Stimulated activated CD8-positive, alpha-beta memory T cell treated with anti-CD3 and anti-CD28 coated beads, Interleukin-7, amount 100 ng/mL, for 48 hours (primary cell): ENCODE data around the gene TRAPPC12.
"Not testable (repeated sequence)": the region's sequence is repeated elsewhere in the genome, so short reads cannot be mapped to it uniquely, and the experiment has no call there.

ENCODE experiments used
- DNase-seq, 2 donors: peaks; one replicate each; pipeline ENCODE4 v3.0.0-alpha.2; 2020; ENCODE audit warnings: low read depth in 1 of 2; ENCODE audit errors: extremely low read depth in 1 of 2

Gene TRAPPC12

GRCh38 chr2:3483227-3483985 is 103.9 kb downstream of the TRAPPC12 start:
- no peak for DNase-seq

DNA sequence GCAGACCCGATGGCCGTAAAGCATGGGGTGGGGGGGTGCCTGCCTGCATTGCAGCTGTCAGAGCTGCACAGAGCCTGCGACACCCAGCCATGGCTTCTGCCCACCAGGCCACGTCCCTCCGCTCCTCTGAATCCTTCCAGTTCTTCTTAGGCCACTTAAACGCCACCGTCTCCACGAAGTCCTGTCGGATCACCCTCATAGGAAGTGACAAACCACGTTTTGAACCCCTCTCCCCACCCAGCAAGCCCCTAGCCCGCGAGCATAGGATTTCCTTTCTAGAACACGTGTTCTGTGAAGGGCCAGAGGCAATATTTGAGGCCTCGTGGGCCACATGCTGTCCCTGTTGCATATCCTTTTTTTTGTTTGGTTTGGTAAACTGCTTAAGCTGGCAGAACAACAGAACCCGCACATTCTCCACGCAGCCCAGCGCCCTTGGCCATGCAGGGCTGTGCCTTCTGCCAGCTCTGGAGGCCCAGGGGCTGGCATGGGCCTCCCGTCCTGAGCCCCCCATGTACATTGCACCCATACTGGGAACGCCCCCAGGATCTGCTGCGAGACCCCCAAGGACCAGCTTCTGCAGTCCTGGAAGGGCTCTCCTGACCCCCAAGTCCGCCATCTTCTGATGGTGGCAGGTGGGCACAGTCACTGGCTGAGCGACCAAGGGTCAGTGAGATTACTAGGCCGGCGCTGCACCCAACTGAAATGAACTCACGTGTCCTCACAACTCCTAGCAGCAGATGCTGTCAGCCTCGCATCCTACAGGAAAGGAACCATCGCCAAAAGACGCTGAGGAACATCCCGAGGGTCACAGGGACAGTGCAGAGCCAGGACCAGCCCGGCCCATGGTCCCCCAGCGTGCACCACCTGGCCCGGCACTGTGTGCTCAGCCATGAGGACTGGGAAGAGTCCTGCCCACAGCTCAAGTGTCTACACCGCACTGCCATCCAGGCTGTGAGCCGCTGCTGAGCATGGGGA is 104.8 kb downstream of the TRAPPC12 start:
- DNase-seq: no peak

DNA sequence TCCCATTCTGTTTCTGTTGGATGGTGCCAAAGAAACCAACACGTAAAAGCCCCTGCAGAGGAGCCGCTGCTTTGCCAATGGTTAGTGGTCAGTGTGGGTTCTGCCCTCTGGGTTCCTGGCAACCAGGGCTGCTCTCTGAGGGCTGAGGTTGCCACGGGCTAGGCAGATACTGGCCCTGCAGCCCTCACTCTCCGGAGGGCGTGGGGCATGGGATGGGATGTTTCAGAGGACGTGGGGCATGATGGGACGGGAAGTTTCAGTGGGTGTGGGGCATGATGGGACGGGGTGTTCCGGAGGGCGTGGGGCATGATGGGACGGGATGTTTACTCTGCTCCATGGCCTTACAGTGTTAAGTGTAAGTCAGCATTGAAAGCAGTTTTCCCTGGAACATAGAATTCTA is 105.7 kb downstream of the TRAPPC12 start:
- DNase-seq: no peak

DNA sequence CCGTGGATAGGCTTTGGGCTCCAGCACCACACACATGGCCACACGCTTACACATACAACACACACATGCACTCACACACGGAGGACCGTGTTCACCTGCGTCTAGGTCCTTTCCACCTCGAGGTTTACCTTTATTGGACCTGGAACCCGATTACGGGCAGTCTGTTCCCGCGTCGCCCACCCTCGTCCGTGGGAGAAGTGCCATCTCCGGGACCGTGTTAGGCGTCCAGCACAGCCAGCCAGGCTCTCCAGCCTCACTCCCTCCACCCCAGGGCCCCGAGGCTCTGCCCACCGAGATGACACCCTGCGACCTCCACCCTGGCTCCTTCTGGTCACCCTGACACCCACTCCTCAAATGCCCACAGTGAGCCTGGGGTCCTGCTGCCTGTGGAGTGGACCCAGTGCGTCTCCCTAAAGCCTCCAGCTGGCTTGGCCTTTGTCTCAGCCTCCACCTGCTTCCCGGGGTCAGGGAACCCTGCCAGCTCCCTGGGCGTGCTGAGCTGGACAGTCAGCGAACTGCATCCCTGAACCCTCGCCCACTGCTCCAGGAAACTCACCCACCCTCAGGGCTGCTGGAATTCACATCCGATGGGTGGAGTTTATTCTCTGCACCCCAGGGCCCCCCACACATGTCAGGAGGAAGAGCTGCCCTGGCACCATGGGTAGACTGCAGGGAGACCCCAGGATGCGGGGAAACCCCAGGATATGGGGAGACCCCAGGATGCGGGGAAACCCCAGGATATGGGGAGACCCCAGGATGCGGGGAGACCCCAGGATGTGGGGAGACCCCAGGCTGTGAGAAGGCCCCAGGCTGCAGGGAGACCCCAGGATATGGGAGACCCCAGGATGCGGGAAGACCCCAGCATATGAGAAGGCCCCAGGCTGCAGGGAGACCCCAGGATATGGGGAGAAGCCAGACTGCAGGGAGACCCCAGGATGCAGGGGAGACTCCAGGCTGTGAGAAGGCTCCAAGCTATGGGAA is 106.8 kb downstream of the TRAPPC12 start:
- no peak for DNase-seq

DNA sequence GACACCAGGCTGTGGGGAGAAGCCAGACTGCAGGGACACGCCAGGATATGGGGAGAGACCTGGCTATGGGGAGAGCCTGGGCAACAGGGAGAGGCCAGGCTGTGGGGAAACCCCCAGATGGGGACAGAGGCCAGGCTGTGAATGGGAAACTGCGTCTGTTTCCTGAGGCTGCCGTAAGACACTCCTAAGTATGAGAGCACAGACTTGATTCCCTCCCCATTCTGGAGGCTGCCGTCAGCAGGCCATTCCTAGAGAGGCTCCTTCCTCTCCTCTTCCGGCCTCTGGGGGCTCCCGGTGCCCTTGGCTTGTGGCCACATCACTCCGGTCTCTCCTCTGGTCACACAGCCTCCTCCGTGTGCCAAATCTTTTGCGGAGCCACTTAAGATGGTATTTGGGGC is 107.5 kb downstream of the TRAPPC12 start:
- no peak for DNase-seq

GRCh38 chr2:3487432-3487831 is 107.9 kb downstream of the TRAPPC12 start:
- no peak for DNase-seq

- no peak for DNase-seq
These were observed 108.6 kb downstream of the TRAPPC12 start for GRCh38 chr2:3488061-3488531.

DNA sequence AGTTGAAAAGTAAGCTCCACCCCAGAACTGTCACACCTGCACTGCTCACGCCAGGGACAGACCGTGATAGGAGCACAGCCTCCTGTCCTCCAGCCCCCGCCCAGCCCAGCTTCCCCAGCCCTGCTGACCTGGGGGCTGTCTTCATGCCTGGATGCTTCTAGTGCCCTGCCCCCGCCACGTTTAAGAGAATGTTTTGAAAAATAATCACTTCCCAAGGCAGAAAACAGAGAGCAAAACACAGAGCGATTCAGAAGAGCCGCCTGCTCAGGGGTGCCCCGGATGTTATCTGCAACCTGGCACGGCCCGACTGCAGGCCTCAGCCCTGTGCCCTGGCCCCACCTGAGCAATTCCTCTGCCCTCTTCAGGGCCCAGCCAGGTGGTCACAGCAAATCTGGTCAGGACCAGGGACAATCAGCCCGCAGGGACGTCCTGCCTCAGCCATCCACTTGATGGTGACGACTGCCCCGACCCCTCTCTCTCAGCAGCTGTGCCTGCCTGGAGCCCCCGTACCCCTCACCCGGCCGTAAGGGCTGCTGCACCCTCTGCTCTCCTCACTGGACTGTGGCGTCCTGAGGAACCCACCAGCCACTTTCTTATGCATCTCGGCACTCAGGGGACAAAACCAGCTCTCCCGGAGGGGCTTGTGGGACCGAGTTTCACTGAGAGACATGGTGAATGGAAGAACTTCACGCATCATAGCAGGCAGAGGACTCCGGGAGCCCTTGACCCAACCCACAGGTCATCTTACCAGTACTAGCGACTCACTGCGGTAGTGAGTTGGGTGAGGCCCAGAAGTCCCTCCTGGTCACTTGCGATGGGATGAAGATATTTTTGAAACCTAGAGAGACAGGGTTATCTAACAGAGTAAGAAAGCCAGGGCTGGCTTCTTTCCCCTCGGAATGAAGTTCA is 109.6 kb downstream of the TRAPPC12 start:
- no peak for DNase-seq

DNA sequence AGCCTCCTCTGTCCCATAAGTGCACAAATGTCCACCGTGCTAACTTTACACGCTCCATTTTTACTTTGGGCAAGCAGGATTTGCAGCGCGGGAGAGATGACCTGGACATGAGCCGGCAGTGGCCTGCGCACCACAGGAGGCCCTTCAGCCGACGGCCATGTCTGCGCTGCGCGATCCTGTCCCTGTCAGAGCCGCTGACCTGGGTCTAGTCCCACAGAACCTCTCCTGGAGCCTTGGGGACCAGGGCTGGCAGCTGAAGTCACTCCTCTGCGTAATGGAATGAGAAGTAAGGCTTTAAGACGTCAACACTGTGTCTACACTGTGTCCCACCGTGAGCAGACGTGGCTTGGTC is 110.2 kb downstream of the TRAPPC12 start:
- no peak for DNase-seq

DNA sequence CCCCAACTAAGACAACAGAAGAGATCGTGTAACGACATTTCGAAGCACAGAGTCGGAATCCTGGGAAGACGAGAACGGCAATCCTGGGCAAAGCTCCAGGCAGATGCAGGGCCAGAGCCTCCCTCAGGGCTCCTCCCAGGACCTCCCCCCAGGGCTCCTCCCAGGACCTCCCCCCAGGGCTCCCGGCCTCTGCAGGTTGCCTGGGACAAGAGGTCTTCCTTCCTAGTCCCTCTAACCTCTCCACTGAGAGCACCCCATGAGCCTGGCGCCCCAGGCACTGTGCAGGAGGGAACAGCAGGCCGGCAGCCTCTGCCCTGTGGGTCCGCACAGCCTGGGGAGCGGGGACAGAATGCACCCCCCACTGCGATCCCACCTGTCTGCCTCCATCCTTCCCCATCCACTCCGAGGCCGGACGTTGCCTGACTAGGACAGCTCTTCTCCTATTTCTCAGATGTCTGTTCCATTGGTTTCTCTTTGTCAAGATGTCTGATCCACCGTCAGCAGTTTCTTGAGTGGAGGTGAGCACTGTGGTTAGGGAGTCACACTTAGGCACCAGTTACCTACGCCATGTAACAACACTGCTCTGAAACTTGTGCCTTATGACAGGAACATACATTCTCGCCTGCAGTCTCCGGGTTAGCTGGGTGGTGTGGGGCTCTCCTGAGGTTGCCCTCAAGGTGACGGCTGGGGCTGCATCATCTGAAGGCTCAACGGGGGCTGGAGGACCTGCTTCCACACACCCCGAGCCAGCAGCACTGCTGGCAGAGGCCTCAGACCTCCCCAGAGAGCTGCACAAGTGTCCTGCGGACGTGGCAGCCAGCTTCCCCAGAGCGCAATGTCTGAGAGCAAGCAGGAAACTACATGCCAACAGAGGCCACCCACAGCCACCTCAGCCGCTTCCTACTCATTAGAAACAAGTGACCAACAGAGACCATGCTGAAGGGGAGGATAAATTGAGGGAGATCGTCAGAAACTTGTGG is 111.0 kb downstream of the TRAPPC12 start:
- DNase-seq: no peak

DNA sequence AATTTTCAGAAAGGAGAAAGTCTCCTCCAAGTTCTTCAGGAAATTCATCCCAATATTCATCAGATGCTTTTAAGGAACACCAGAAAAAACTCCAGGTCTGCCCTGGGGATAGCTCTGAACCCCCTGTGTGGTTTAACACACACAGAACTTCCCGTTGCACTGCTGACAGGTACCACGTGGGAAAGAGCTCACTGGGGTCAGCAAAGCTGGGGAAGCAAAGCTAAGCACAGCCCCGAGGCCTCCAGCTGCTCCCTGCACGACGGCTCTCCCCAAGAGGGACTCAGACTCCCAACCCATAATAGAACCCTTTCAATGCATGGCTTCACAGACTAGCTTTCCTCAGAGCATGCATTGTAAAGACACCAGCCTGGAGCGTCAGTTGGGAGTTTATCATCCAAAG is 111.8 kb downstream of the TRAPPC12 start:
- DNase-seq: no peak

- DNase-seq: no peak
These were observed 112.4 kb downstream of the TRAPPC12 start for GRCh38 chr2:3491716-3492474.

DNA sequence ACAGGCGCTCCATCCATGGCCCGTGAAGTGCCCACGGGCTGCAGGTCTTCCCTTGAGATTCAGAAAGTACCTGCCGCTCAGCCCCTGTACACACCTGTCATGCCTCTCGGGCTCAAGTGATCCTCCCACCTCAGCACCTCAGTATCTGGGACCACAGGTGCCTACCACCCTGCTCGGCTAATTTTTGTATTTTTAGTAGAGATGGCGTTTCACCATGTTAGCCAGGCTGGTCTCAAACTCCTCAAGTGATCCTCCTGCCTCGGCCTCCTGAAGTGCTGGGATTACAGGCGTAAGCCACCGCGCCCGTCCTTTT is 112.9 kb downstream of the TRAPPC12 start:
- DNase-seq: not testable (repeated sequence)

DNA sequence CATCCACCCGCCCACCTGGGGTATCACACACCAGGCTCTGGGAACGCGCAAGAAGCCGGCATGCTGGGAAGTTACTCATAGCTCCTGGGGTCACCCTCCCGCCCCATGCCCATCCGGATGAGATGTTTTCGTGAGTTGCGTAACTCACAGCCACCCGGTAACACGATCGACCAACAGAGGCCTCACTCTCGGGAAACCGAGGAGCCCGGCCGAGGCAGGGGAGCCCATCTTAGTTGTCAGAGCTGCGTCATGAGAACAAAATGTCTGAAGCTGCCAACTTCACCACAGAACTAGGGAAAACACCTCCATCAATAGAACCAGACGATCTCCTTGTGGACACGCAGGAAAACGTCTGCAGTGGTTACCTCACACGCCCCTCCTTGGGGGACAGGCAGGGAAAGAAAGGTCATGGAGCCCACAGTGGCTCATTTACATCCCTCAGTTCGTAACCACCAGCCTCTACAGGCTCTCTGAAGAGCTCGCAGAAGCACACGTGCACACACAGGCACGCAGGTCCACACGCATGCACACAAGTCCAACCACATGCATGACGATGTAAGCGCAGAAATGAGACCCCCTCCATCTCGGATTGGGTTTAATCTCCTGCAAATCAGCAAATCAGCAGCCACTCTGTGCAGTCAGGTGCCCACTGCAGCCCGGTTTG is 113.6 kb downstream of the TRAPPC12 start:
- DNase-seq: no peak

DNA sequence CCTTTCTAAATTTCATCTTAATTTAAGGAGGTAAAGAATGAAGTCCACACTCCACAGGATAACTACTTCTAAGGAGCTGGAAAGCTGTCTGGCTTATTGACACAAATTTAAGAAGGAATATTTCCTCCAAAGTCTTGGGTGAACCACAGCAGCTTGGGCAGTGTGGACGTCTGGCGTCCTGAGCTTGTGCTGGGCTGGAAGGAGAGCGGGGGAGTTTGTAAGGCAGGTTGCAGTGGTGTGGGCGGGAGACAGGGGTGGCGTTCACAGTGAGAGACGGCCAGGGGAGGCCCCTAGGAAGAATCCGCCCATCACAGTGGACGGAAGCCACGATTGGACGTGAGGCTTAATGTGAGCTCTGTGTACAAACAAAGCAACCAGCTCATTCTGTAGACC is 114.1 kb downstream of the TRAPPC12 start:
- no peak for DNase-seq

DNA sequence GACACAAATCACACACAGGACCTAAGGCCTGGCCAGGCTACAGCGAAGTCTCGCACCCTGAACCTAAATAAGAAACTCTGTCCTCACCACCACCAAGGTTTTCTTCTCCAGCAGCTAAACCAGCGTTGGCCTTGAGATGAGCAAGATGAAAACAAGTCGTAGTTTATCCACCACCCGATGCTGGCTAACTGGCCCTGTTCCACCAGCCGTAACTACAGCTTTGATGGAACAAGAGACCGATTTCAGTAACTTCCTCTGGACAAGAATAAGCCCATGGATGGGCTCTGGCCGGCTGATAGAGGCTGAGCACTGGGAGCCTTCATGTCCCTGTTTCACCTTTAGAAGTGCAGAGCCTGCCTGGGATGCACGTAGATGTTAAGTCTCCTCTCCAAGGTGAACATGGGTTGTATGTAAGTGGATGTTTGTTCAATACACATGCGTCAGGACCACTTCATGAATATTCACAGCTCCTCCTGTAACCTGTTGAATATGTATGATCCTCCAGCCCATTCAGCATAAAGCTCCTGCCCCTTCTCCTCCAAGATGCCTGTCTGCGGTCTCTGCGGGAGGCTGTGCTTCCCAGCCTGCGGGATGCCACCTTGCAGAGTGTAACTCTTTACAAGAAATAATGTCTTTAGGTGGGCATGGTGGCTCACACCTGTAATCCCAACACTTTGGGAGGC is 115.6 kb downstream of the TRAPPC12 start:
- no peak for DNase-seq

GRCh38 chr2:3496708-3497080 is 117.2 kb downstream of the TRAPPC12 start:
- not testable (repeated sequence) for DNase-seq
